ENCODE measurements around the gene DNAJC4. TPM values are rescaled to one million over a fixed set of nuclear protein-coding genes. Genes with fewer than 3 reads are reported as not detected.

Gene DNAJC4
- total RNA-seq, 1 donor from 2014 or later = 25.8 TPM

- Mint-ChIP-seq H3K27me3 (ENCODE audit: low read depth) (no peaks in the 10 kb centered on the region), H3K4me3 (ENCODE audit: low read depth) (peak within 1 kb of the TSS; percentile 84), H3K36me3 (ENCODE audit: low read depth) (peaks cover 18% of the 10 kb centered on the region), H3K4me1 (ENCODE audit: low read depth) (peaks cover 21% of the 10 kb centered on the region), H3K9me3 (no peaks in the 10 kb centered on the region), H3K27ac (peak within 1 kb of the TSS; percentile 62)
- intact Hi-C loops (cut with micrococcal nuclease) = loop anchor here (1.0 to 5.0 kb wide), 3 partner anchors 15 to 39 kb away; partner anchors contain the start of genes FKBP2 and STIP1
- peak; percentile 91 for DNase-seq (ENCODE audit: low spot score)
Measured at GRCh38 chr11:64225608-64226506, 4.5 kb upstream of the DNAJC4 start, which contains the start of the genes NUDT22 and TRPT1. Gene NUDT22, plus strand, starts transcription at chr11:64226274. Its CDS starts 379 bp downstream, at chr11:64226653. Gene TRPT1, minus strand, starts transcription at chr11:64226186. Its CDS starts 326 bp downstream, at chr11:64225860.

GRCh38 chr11:64226507-64227051 is 3.8 kb upstream of the DNAJC4 start:
- Mint-ChIP-seq H3K4me1 (ENCODE audit: low read depth) (peaks cover 22% of the 10 kb centered on the region), H3K4me3 (ENCODE audit: low read depth) (peak overlapping the region; percentile 84), H3K36me3 (ENCODE audit: low read depth) (peaks cover 14% of the 10 kb centered on the region), H3K9me3 (no peaks in the 10 kb centered on the region), H3K27ac (peak overlapping the region; percentile 62), H3K27me3 (ENCODE audit: low read depth) (no peaks in the 10 kb centered on the region)
- intact Hi-C loops (cut with micrococcal nuclease) = loop anchor here (1.0 to 5.0 kb wide), 3 partner anchors 15 to 39 kb away; partner anchors contain the start of genes FKBP2 and STIP1
- DNase-seq (ENCODE audit: low spot score) = peak; percentile 59

- Mint-ChIP-seq H3K9me3 (no peaks in the 10 kb centered on the region), H3K4me3 (ENCODE audit: low read depth) (peak overlapping the region; percentile 84), H3K36me3 (ENCODE audit: low read depth) (peaks cover 11% of the 10 kb centered on the region), H3K4me1 (ENCODE audit: low read depth) (peaks cover 22% of the 10 kb centered on the region), H3K27ac (peak overlapping the region; percentile 62), H3K27me3 (ENCODE audit: low read depth) (no peaks in the 10 kb centered on the region)
- intact Hi-C loops (cut with micrococcal nuclease) = loop anchor here (5.0 kb wide), 1 partner anchor 40 kb away; the partner anchor contains the start of gene STIP1
- DNase-seq (ENCODE audit: low spot score) = no peak
Measured at GRCh38 chr11:64227405-64227956, 2.9 kb upstream of the DNAJC4 start.

- Mint-ChIP-seq H3K4me3 (ENCODE audit: low read depth) (peak overlapping the region; percentile 84), H3K4me1 (ENCODE audit: low read depth) (peaks cover 22% of the 10 kb centered on the region), H3K36me3 (ENCODE audit: low read depth) (peaks cover 7% of the 10 kb centered on the region), H3K9me3 (no peaks in the 10 kb centered on the region), H3K27me3 (ENCODE audit: low read depth) (no peaks in the 10 kb centered on the region), H3K27ac (no peak overlapping the region)
- no peak for DNase-seq (ENCODE audit: low spot score)
- intact Hi-C loops (cut with micrococcal nuclease) = loop anchor here (5.0 kb wide), 1 partner anchor 42 kb away; the partner anchor contains the start of gene STIP1
Measured at GRCh38 chr11:64229090-64229743, 1.1 kb upstream of the DNAJC4 start.

- Mint-ChIP-seq H3K27me3 (ENCODE audit: low read depth) (no peaks in the 10 kb centered on the region), H3K4me3 (ENCODE audit: low read depth) (peak overlapping the region; percentile 84), H3K9me3 (no peaks in the 10 kb centered on the region), H3K27ac (peak overlapping the region; percentile 81), H3K36me3 (ENCODE audit: low read depth) (peaks cover 6% of the 10 kb centered on the region), H3K4me1 (ENCODE audit: low read depth) (peaks cover 22% of the 10 kb centered on the region)
- no peak for DNase-seq (ENCODE audit: low spot score)
- intact Hi-C loops (cut with micrococcal nuclease) = loop anchor here (5.0 kb wide), 1 partner anchor 42 kb away; the partner anchor contains the start of gene STIP1
Measured at GRCh38 chr11:64229744-64230170, 591 bp upstream of the DNAJC4 start.

- Mint-ChIP-seq H3K4me3 (ENCODE audit: low read depth) (peak overlapping the region; percentile 84), H3K4me1 (ENCODE audit: low read depth) (peaks cover 29% of the 10 kb centered on the region), H3K9me3 (no peaks in the 10 kb centered on the region), H3K27me3 (ENCODE audit: low read depth) (no peaks in the 10 kb centered on the region), H3K36me3 (ENCODE audit: low read depth) (peaks cover 6% of the 10 kb centered on the region), H3K27ac (peak overlapping the region; percentile 68)
- intact Hi-C loops (cut with micrococcal nuclease) = no loop called here
- no peak for DNase-seq (ENCODE audit: low spot score)
Measured at GRCh38 chr11:64230985-64231365, 627 bp downstream of the DNAJC4 start.

- H3K27ac Mint-ChIP-seq = no peak overlapping the region
- DNase-seq (ENCODE audit: low spot score) = no peak
- peak overlapping the region; percentile 84 for H3K4me3 Mint-ChIP-seq (ENCODE audit: low read depth)
- no peaks in the 10 kb centered on the region for H3K27me3 Mint-ChIP-seq (ENCODE audit: low read depth)
- intact Hi-C loops (cut with micrococcal nuclease) = no loop called here
- H3K36me3 Mint-ChIP-seq (ENCODE audit: low read depth) = peaks cover 6% of the 10 kb centered on the region
- H3K9me3 Mint-ChIP-seq = no peaks in the 10 kb centered on the region
- peaks cover 29% of the 10 kb centered on the region for H3K4me1 Mint-ChIP-seq (ENCODE audit: low read depth)
Measured at GRCh38 chr11:64231546-64231945, 1.2 kb downstream of the DNAJC4 start.

- Mint-ChIP-seq H3K4me3 (ENCODE audit: low read depth) (peak overlapping the region; percentile 84), H3K9me3 (no peaks in the 10 kb centered on the region), H3K27ac (peak overlapping the region; percentile 36), H3K27me3 (ENCODE audit: low read depth) (no peaks in the 10 kb centered on the region), H3K36me3 (ENCODE audit: low read depth) (peaks cover 13% of the 10 kb centered on the region), H3K4me1 (ENCODE audit: low read depth) (peaks cover 26% of the 10 kb centered on the region)
- DNase-seq (ENCODE audit: low spot score) = no peak
- intact Hi-C loops (cut with micrococcal nuclease) = no loop called here
Measured at GRCh38 chr11:64232182-64232966, 2.0 kb downstream of the DNAJC4 start.

GRCh38 chr11:64232967-64233315 is 2.6 kb downstream of the DNAJC4 start:
- no peak for DNase-seq (ENCODE audit: low spot score)
- Mint-ChIP-seq H3K9me3 (no peaks in the 10 kb centered on the region), H3K27me3 (ENCODE audit: low read depth) (no peaks in the 10 kb centered on the region), H3K4me1 (ENCODE audit: low read depth) (peaks cover 22% of the 10 kb centered on the region), H3K36me3 (ENCODE audit: low read depth) (peaks cover 18% of the 10 kb centered on the region), H3K27ac (peak overlapping the region; percentile 36), H3K4me3 (ENCODE audit: low read depth) (peak overlapping the region; percentile 72)
- intact Hi-C loops (cut with micrococcal nuclease) = no loop called here

- Mint-ChIP-seq H3K36me3 (ENCODE audit: low read depth) (peaks cover 27% of the 10 kb centered on the region), H3K27ac (peak within 1 kb of the TSS; percentile 60), H3K9me3 (no peaks in the 10 kb centered on the region), H3K4me3 (ENCODE audit: low read depth) (peak within 1 kb of the TSS; percentile 85), H3K27me3 (ENCODE audit: low read depth) (no peaks in the 10 kb centered on the region), H3K4me1 (ENCODE audit: low read depth) (peaks cover 20% of the 10 kb centered on the region)
- intact Hi-C loops (cut with micrococcal nuclease) = no loop called here
- peak; percentile 71 for DNase-seq (ENCODE audit: low spot score)
Measured at GRCh38 chr11:64233913-64234586, 3.7 kb downstream of the DNAJC4 start, which contains the start of gene VEGFB. Gene VEGFB, plus strand, starts transcription at chr11:64234584. Its CDS starts 250 bp downstream, at chr11:64234834.

- peaks cover 14% of the 10 kb centered on the region for H3K4me1 Mint-ChIP-seq (ENCODE audit: low read depth)
- peak; percentile 43 for DNase-seq (ENCODE audit: low spot score)
- H3K27me3 Mint-ChIP-seq (ENCODE audit: low read depth) = no peaks in the 10 kb centered on the region
- H3K4me3 Mint-ChIP-seq (ENCODE audit: low read depth) = peak overlapping the region; percentile 85
- intact Hi-C loops (cut with micrococcal nuclease) = no loop called here
- H3K9me3 Mint-ChIP-seq = no peaks in the 10 kb centered on the region
- H3K36me3 Mint-ChIP-seq (ENCODE audit: low read depth) = peaks cover 27% of the 10 kb centered on the region
- peak overlapping the region; percentile 60 for H3K27ac Mint-ChIP-seq
Measured at GRCh38 chr11:64234647-64235379, 4.5 kb downstream of the DNAJC4 start.
